DMS114 treated with DMSO at 0.1 percent for 48 hours (cell line): ENCODE data around the gene DPYSL3.

ENCODE experiments used
- DNase-seq: peaks from one replicate; lab custom pipeline; 2025; ENCODE audit not compliant: unreplicated experiment; lab: John Stamatoyannopoulos, UW

DPYSL3 gene

GRCh38 chr5:147406636-147407035 is 103.2 kb downstream of the DPYSL3 start:
- DNase-seq: no peak

- no peak for DNase-seq
These were observed 105.2 kb downstream of the DPYSL3 start for GRCh38 chr5:147404706-147405105.

DNA sequence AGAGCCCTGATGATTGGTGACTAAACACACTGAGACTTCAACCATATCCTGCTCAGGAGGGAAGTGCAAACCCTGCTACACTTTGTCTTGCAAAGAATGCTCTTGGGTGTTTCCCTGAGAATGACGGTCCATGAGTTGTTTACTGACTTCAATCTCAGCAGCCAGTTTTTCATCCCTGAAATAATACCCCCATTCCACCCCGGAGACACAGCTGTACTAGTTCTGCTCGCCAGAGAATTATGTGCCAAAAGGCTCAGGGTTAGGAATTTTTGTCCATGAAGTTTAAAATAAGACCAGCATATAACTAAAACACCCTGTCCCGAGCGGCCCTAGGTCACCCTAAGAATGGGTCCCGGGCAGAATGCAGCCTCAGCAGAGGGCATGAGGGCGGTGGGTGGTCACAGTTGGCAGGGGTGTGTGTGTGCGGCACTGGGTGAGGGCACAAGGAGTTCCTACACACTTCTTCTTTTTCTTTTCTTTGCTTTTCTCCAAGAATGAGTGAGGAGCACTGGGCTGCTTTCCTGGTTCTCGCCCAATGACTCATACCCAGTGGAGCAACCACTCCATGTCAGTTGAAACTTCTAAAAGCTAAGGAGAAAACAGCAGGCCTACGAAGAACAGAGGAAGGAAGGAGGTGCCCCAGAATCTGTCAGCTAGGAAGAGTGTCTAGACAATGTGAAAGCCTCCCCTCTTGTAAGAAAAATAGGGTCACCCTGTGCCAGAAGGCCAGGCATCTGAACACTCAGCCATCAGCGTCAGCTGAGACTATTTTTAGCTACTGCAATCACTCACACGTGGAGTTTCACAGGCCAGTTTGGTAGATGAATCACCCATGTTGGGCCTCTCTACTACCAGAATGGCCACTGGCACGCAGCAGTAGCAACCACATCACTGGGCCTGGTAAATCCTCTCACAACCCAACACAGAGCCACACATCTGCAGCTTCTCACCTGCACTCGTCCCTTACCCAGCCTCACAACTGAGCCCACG is 105.9 kb downstream of the DPYSL3 start:
- DNase-seq: no peak

- no peak for DNase-seq
These were observed 109.0 kb downstream of the DPYSL3 start for GRCh38 chr5:147400881-147401280.

GRCh38 chr5:147400126-147400809 is 109.6 kb downstream of the DPYSL3 start:
- DNase-seq: no peak

- DNase-seq: no peak
These were observed 111.0 kb downstream of the DPYSL3 start for GRCh38 chr5:147398860-147399259.

GRCh38 chr5:147397616-147398015 is 112.3 kb downstream of the DPYSL3 start:
- DNase-seq: no peak

- no peak for DNase-seq
These were observed 113.6 kb downstream of the DPYSL3 start for GRCh38 chr5:147396070-147396823.

- no peak for DNase-seq
These were observed 115.8 kb downstream of the DPYSL3 start for GRCh38 chr5:147393874-147394672.

DNA sequence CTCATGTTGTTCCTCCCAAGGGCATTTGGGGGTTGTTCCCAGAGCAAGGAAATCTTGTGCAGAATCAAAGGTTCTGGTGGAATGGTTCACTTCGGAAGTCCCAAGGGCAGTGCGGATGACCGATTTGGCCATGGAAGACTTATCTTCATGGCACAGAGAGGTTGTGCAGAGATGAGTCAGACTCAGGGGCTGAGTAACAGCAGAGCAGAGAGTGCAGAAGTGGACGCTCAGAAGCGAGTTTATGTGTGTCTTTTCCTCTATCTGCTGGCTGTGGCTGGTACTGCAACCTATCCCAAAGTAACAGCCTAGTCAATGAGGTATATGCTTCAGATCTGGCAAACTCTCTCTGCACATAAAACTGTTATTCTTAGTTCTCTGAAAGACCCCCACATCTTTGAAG is 118.1 kb downstream of the DPYSL3 start:
- peak; percentile 9 for DNase-seq

DNA sequence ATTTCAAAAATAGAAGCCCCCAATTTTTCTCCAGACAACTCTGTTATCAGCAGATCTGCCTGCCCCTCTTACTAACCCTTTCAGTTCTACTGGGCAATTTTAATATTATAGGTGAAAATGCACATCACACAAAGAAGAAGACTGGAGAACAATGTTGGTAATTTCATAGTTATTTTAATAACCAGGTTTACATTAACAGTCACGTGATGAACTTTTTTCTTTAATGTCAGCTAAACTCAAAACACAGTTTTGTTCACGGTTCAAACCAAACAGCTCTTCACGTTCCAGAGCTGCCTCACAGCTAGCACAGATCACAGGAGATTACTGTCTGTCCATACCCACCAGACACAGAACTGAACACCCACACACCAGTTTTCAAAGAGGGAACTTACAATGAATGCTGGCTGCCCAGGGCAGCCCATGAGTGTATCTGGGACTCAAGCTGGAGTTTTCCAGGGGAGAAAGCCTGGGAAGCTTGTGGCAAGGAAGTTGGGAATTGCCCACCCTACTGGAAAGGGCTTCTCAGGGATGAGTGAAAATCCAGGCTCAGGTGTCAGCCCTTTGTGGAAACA is 119.1 kb downstream of the DPYSL3 start:
- DNase-seq: no peak

DNA sequence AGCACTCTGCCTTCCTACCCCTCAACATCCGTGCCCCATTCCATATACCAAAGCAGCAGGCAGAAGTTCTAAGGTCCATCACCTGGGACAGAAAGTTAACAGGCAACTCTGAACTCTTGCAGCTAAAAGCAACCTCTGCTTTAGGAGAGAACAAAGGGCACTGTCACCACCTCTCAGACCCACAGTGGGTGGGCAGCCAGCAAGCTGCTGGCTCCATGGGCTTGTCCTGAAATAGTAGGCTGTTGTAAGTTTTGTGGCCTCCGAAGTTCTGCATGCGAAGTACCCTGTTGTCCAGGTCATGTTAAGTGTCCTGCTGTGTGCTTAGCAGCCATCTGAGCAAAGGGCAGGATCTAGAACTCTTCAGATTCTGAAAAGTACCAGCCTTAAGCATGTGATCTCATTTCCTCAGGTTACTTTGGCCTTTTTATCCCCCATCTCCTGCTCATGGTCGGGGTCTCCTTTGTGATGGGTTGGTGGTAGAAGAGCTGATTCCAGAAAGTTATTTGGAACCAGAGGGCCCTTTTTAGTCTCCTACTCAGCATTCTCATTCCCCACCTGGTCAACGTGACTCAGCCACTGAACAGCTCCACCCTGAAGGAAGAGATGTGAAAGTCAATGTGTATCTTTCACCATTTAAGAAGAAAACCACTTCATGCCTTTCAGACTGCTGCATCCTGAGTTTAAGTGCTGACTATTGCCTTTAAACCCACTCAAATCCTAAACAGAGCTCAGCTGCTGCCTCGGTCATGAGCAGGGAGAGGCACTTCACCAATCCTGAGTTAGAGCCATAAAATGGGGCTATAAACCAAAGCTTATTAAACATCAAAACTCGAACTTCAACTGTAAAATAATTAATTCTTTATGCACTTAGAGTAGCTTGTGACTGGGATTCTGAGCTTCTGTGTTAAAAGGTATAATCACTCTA is 121.4 kb downstream of the DPYSL3 start:
- no peak for DNase-seq

DNA sequence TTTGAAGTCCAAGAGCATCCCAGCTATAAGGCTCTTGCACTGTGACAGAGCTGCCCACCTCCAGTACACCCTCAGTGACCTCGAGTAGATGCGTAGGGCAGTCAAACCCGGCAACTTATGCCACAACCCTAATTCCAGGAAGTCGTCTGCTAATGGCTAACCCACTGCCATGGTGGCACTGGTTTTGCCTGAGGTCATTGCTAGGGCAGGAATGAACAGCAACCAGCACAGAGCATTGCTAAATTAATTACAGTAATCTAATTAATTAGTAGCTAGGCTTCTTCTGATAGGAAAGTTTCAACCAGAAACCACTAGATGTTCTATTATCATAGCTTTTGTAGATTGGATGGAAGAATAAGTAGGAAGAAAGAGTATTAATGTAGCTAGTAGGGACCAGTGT is 122.8 kb downstream of the DPYSL3 start:
- no peak for DNase-seq

GRCh38 chr5:147384346-147385193 is 125.3 kb downstream of the DPYSL3 start:
- no peak for DNase-seq

- no peak for DNase-seq
These were observed 127.1 kb downstream of the DPYSL3 start for GRCh38 chr5:147382776-147383175.

DNA sequence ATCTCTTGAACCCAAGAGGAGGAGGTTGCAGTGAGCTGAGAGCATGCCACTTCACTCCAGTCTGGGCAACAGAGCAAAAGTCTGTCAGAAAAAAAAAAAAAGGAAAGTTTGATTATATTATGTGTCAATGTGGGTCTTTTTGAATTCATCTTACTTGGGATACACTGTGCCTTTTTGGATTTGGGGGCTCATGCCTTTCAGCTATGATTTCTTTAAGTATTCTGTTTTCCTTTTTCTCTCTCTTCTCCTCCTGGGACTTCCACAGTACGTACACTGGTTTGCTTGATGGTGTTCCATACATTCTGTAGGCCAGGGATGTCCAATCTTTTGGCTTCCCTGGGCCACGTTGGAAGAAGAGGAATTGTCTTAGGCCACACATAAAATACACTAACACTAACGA is 128.3 kb downstream of the DPYSL3 start:
- DNase-seq: no peak

GRCh38 chr5:147377682-147378081 is 132.2 kb downstream of the DPYSL3 start:
- DNase-seq: no peak

- DNase-seq: no peak
These were observed 134.7 kb downstream of the DPYSL3 start for GRCh38 chr5:147375151-147375550.
